ENCODE measurements around the gene BTRC.

Gene BTRC

GRCh38 chr10:101441541-101442455, 87.8 kb downstream of the BTRC start:
- in situ Hi-C loops (cut with MboI; ENCODE audit: low sequenced_read_pairs), result no loop called here

GRCh38 chr10:101442456-101442800, 88.5 kb downstream of the BTRC start:
- in situ Hi-C loops (cut with MboI; ENCODE audit: low sequenced_read_pairs), result no loop called here

DNA sequence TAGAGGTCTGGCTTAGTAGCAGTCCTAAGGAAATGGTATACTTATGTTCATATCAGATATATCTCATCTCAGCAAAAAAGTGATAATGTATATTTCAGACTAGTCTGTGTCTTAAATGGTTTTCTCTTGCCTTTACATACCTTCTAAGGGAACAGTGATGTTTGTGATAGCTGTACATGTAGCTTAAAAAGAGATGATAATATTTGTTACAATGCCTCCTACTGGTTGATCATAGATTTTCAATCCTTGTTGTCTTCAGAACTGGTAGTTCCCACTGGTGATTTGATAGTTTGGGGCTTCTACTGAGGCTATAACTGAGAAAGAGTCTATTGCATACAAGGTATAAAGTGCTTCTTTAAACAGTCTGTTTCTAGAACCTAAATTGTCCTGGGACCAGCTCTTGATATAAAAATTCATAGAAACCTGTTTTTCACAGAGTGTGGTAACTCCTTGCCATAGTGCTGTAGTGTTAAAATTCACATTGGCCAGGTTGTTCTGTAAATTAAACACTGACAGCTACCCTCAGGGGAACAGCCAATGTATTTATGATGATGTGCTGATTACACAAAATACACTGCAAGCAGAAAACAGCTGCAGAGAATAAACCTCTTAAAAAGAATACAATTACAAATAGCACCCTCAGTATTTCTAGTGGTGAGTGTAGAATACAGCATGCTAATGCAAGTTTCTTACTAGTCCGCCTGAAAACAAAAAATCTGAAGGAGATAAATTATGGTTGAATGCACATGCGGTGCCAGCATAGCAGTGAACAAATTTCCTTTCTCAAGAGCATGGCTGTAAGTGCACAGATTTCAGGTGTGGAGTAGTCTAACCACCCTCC, 90.3 kb downstream of the BTRC start:
- in situ Hi-C loops (cut with MboI; ENCODE audit: low sequenced_read_pairs), result no loop called here

GRCh38 chr10:101446071-101446470, 92.1 kb downstream of the BTRC start:
- in situ Hi-C loops (cut with MboI; ENCODE audit: low sequenced_read_pairs), result no loop called here

- in situ Hi-C loops (cut with MboI; ENCODE audit: low sequenced_read_pairs), result no loop called here
Observed at GRCh38 chr10:101446947-101447346, 93.0 kb downstream of the BTRC start.

DNA sequence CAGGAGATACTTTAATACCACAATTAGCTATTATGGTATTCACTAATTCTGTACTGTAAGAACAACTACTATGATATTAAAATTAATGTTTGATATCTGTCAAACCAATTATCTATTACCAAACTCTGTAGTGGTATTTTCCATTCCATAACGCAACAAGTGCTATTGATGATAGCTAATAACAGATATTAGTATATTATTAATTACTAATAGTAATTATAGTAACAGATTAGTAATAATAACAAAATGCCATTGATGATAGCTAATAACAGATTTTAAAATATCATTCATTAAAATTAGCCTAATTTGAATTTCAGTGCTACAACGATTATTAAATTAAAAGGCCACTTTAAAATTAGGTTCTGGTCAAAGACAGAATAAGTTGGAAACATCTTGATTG, 93.5 kb downstream of the BTRC start:
- in situ Hi-C loops (cut with MboI; ENCODE audit: low sequenced_read_pairs), result no loop called here

- in situ Hi-C loops (cut with MboI; ENCODE audit: low sequenced_read_pairs), result no loop called here
Observed at GRCh38 chr10:101450277-101451080, 96.5 kb downstream of the BTRC start.

GRCh38 chr10:101451261-101451660, 97.3 kb downstream of the BTRC start:
- in situ Hi-C loops (cut with MboI; ENCODE audit: low sequenced_read_pairs), result no loop called here

GRCh38 chr10:101451667-101452069, 97.7 kb downstream of the BTRC start:
- in situ Hi-C loops (cut with MboI; ENCODE audit: low sequenced_read_pairs), result no loop called here

DNA sequence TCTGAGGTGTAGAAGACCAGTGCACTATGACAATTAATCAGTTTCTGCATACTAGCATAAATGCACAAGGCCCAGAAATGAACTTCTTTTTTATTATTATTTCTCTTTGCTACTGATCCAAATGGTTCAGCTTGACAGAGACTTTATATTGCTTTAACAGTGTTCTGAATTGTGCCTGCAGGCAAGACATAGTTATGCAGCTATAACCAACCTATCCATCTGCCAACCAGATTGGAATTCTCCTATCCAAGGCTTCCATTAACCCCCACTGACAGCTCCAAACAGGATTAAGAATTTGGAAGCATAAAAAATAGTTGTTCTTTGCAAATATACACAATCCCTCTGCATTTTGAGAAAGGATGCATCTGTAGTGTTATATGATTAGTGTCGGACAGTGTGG, 98.2 kb downstream of the BTRC start:
- in situ Hi-C loops (cut with MboI; ENCODE audit: low sequenced_read_pairs), result no loop called here

DNA sequence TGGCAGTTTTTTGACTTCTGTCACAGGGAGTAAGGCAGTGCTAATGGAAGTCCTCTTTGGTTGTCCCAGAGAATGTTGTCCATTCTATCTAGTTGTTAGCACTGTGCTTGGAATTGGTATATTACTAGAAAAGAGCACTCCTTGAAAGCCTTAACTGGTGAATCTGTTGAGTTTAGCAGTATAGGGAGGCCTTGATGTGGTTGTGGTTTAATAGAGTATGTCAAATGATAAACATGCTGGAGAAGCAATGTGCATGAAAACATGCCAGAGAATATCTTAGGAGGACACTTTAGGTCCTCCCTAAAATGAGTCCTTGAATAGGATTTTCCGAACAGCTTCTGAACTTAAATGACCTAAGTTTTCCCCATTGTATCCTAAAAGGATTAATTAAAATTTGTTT, 98.6 kb downstream of the BTRC start:
- in situ Hi-C loops (cut with MboI; ENCODE audit: low sequenced_read_pairs), result no loop called here

DNA sequence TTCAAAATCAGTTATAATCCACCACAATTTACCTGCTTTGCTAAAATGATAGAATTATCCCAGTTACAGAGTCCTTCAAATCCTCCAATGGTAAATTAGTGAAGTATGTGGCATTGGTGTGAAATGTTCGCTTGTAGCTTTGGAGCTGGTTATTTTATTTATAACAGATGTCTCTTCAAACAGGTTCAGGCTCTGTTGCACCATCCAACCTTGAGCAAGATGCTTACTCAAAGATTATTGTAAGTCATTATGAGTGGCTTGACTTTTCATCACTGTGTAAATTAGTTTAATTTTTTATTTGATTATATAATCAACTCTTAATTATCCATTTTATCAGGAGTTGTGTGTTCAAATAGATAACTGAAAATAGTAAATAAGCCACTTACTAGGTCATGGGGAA, 99.4 kb downstream of the BTRC start:
- in situ Hi-C loops (cut with MboI; ENCODE audit: low sequenced_read_pairs), result no loop called here

DNA sequence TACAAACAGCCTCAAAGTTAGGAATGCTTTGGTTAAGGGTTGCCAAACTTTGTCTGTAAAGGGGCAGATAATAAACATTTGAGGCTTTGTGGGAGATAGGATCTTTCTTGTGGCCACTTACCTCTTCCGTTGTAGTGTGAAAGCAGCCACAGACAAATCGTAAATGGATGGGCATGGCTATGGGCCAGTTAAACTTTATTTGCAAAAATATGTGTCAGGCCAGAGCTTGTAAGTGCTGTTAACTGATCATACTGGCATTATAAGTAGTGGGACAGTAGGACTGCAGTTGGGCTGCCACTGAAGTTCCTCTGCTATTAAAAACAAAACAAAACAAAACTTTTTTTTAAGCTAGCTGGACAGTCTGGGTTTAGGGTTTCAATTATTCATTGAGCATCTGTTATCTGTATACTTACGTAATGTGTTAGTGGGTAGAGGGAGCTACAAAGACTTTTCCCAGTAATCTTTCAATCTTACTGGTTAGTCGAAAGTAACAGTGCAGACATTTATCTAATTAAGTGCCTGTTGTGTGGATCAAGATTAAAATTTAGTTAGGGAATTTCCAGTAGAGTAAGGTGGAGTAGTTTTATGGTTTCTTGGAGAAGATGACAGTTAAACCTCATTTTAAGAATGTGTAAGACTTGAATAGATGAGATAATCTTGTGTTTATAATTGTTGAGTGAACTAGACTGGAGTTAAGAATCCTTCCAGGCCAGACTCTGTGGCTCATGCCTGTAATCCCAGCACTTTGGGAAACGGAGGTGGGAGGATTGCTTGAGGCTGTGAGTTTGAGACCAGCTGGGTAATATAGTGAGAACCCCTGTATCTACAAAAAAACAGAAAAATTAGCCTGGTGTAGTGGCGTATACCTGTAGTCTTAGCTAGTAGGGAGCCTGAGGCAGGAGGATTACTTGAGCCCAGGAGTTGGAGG, 100.1 kb downstream of the BTRC start:
- in situ Hi-C loops (cut with MboI; ENCODE audit: low sequenced_read_pairs), result no loop called here

- in situ Hi-C loops (cut with MboI; ENCODE audit: low sequenced_read_pairs), result no loop called here
Observed at GRCh38 chr10:101458869-101459268, 104.9 kb downstream of the BTRC start.

GRCh38 chr10:101464082-101464481, 110.1 kb downstream of the BTRC start:
- in situ Hi-C loops (cut with MboI; ENCODE audit: low sequenced_read_pairs), result no loop called here

DNA sequence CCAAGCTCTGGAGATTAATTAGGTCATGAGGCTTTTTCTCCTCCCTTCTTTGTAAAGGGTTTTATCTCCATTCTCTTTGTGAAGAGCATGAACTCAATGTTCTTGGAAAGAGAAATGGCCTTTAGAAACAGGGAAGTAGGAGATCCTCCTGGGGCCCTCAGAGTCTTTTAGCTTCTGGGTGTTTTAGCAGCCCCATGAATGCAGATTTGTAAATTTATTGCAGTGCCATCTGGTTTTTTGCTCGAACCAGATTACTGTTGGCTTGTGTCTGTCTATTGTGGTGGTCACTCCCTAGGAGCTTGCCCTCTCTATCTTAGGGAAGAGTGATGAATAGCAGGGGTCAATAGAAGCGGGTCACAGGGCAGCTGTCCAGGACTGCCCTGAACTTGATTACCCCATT, 110.6 kb downstream of the BTRC start:
- in situ Hi-C loops (cut with MboI; ENCODE audit: low sequenced_read_pairs), result no loop called here

GRCh38 chr10:101466016-101466912, 112.3 kb downstream of the BTRC start:
- in situ Hi-C loops (cut with MboI; ENCODE audit: low sequenced_read_pairs), result no loop called here

GRCh38 chr10:101467286-101467770, 113.4 kb downstream of the BTRC start:
- in situ Hi-C loops (cut with MboI; ENCODE audit: low sequenced_read_pairs), result no loop called here

GRCh38 chr10:101468159-101468558, 114.2 kb downstream of the BTRC start:
- in situ Hi-C loops (cut with MboI; ENCODE audit: low sequenced_read_pairs), result no loop called here
